ENCODE measurements around the gene FOXL1.

The FOXL1 gene

GRCh38 chr16:86568677-86569623 lies 9.4 kb upstream of the FOXL1 start:
- no peak for DNase-seq

GRCh38 chr16:86569701-86570447 lies 8.5 kb upstream of the FOXL1 start:
- no peak for DNase-seq

- DNase-seq: no peak
Measured at GRCh38 chr16:86570558-86571529, 7.5 kb upstream of the FOXL1 start.

GRCh38 chr16:86571530-86571915 lies 6.8 kb upstream of the FOXL1 start:
- DNase-seq: no peak

GRCh38 chr16:86572041-86572521 lies 6.3 kb upstream of the FOXL1 start:
- DNase-seq: no peak

GRCh38 chr16:86572606-86573005 lies 5.7 kb upstream of the FOXL1 start:
- no peak for DNase-seq

GRCh38 chr16:86573215-86573614 lies 5.1 kb upstream of the FOXL1 start:
- no peak for DNase-seq

- DNase-seq: no peak
Measured at GRCh38 chr16:86573646-86574508, 4.5 kb upstream of the FOXL1 start.

GRCh38 chr16:86574646-86575045 lies 3.7 kb upstream of the FOXL1 start:
- DNase-seq: no peak

GRCh38 chr16:86575095-86575685 lies 3.2 kb upstream of the FOXL1 start:
- no peak for DNase-seq

- peak; percentile 66 to 78 for DNase-seq
Measured at GRCh38 chr16:86575754-86576557, 2.4 kb upstream of the FOXL1 start.

GRCh38 chr16:86576591-86577313 lies 1.6 kb upstream of the FOXL1 start:
- no peak for DNase-seq

GRCh38 chr16:86577314-86577971 lies 906 bp upstream of the FOXL1 start:
- DNase-seq: peak; percentile 13 to 58

- DNase-seq: no peak
Measured at GRCh38 chr16:86578611-86579267, 390 bp downstream of the FOXL1 start.

- DNase-seq: no peak
Measured at GRCh38 chr16:86579268-86580062, 1.1 kb downstream of the FOXL1 start.

- DNase-seq: no peak
Measured at GRCh38 chr16:86580063-86580790, 1.9 kb downstream of the FOXL1 start.

- DNase-seq: no peak
Measured at GRCh38 chr16:86580791-86581170, 2.4 kb downstream of the FOXL1 start.

Data from NCI-H524 (cell line).